Neural cell (in vitro differentiated cells): ENCODE results near the gene SPAG6. TPM values are rescaled to one million over a fixed set of nuclear protein-coding genes. Genes with fewer than 3 reads are reported as not detected.

Experiments
- polyA plus RNA-seq: library from polyadenylated mRNA; depleted of rRNA; stranded (reverse); fragments of >200 nt; gene quantifications from 2 replicates; pipeline ENCODE4 v1.2.3, GENCODE V29; 2014
- small RNA-seq, 3 experiments: library from RNA; depleted of rRNA; stranded (forward); fragments of <200 nt; gene quantifications; one replicate each; pipeline ENCODE3, GENCODE V24; 2012

SPAG6 gene
- polyA plus RNA-seq, 1 donor from 2014 or later = 0.36 TPM

Small RNA genes lying within 50 kb of the gene (small RNA-seq; reads per million reads assigned to genes)
- 0 reads per million in 3 experiments for gene AL158211.3

Other genes with a start within 250 kb of the SPAG6 start
- not detected in 2 replicates for gene EBLN1, start 127.5 kb upstream of the SPAG6 start, polyA plus RNA-seq
- gene COMMD3, start 29.1 kb upstream of the SPAG6 start, polyA plus RNA-seq = 234 and 272 TPM in 2 replicates
- 67.3 and 86.8 TPM in 2 replicates for gene BMI1, start 24.4 kb upstream of the SPAG6 start, polyA plus RNA-seq